Right atrium auricular region (tissue), 2 donors: ENCODE data around the gene FBXL3. TPM values are rescaled to one million over a fixed set of nuclear protein-coding genes. Genes with fewer than 3 reads are reported as not detected.
A peak's percentile ranks its signal among the peaks of the same experiment; 100 is the strongest.

Experiments
- DNase-seq: peaks from one replicate; pipeline ENCODE4 v3.0.0-alpha.2; 2019; ENCODE audit warnings: low spot score
- H3K27ac ChIP-seq, 2 donors: fragments of 200-600 bp; sonication (generic); 1 replicate in 1 of 2; 2 replicates in 1 of 2; pipeline ENCODE4 v1.5.1; 2016 to 2019
- H3K27me3 ChIP-seq, 2 donors: fragments of 200-600 bp; sonication (generic); one replicate each; pipeline versions ENCODE4 v1.5.1 to v1.6.0; 2017 to 2019
- H3K36me3 ChIP-seq: fragments of 200-600 bp; sonication (generic); one replicate; pipeline ENCODE4 v1.5.1; 2016
- H3K4me1 ChIP-seq, 2 donors: fragments of 200-600 bp; sonication (generic); one replicate each; pipeline versions ENCODE4 v1.5.1 to v1.6.0; 2017 to 2019
- H3K4me3 ChIP-seq, 2 donors: fragments of 200-600 bp; sonication (generic); 1 replicate in 1 of 2; 2 replicates in 1 of 2; pipeline ENCODE4 v1.5.1; 2017 to 2019; ENCODE audit warnings: mild to moderate bottlenecking in 1 of 2, moderate library complexity in 1 of 2
- H3K9me3 ChIP-seq, 2 donors: fragments of 200-600 bp; sonication (generic); one replicate each; pipeline ENCODE4 v1.5.1; 2019
- total RNA-seq, 2 donors: library from RNA; depleted of rRNA; stranded (reverse); fragments of >200 nt; gene quantifications; one replicate each; pipeline ENCODE4 v1.1.0, GENCODE V29; 2016
- TF ChIP-seq, protein P1 (sequence below), 2 donors: fragments of 200-600 bp; sonication (generic); IDR thresholded peaks; one replicate each; pipeline ENCODE4 v1.5.1; 2019; ENCODE audit warnings: antibody characterized with exemption in 2 of 2

Gene FBXL3
- total RNA-seq, 2 donors from 2014 or later = 47.2 to 48.1 TPM

- peak; percentile 71 for DNase-seq
- H3K4me1 ChIP-seq = peaks cover 0 to 10% of the 10 kb centered on the region in 2 donors
- TF ChIP-seq, protein P1, sequence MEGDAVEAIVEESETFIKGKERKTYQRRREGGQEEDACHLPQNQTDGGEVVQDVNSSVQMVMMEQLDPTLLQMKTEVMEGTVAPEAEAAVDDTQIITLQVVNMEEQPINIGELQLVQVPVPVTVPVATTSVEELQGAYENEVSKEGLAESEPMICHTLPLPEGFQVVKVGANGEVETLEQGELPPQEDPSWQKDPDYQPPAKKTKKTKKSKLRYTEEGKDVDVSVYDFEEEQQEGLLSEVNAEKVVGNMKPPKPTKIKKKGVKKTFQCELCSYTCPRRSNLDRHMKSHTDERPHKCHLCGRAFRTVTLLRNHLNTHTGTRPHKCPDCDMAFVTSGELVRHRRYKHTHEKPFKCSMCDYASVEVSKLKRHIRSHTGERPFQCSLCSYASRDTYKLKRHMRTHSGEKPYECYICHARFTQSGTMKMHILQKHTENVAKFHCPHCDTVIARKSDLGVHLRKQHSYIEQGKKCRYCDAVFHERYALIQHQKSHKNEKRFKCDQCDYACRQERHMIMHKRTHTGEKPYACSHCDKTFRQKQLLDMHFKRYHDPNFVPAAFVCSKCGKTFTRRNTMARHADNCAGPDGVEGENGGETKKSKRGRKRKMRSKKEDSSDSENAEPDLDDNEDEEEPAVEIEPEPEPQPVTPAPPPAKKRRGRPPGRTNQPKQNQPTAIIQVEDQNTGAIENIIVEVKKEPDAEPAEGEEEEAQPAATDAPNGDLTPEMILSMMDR (IDR thresholded peaks at IDR 0.05) = peak; percentile 97 to 99
- no peaks in the 10 kb centered on the region for H3K9me3 ChIP-seq
- no peaks in the 10 kb centered on the region for H3K27me3 ChIP-seq
- H3K36me3 ChIP-seq = no peaks in the 10 kb centered on the region
- no peak overlapping the region for H3K27ac ChIP-seq
- peak overlapping the region in 1 of 2 donors; percentile 39 for H3K4me3 ChIP-seq
These were observed 46.8 kb downstream of the FBXL3 start for GRCh38 chr13:76980075-76980718.

DNA sequence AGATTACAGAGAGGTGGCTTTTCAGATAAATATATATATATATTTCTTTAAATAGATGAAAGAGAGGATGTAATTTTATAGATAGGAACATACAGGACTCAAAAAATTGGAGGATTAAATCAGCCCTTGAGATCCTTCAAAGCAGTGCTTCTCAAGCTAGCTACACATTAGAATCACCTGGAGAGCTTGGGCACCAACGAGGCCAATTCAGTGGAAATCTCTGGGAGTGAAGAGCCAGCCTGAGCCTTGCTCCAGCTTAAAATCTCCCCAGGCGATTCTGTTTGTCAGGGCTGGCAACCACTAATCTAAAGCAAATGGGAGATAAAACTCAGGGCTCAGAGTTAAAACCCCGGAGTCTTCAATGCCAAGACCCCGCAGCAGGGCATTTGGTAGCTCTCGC, 50.0 kb downstream of the FBXL3 start:
- Histone ChIP-seq H3K4me1 (peaks cover 0 to 10% of the 10 kb centered on the region in 2 donors), H3K27ac (no peak overlapping the region), H3K36me3 (no peaks in the 10 kb centered on the region), H3K27me3 (no peaks in the 10 kb centered on the region), H3K4me3 (no peak overlapping the region), H3K9me3 (no peaks in the 10 kb centered on the region)
- DNase-seq = no peak
- TF ChIP-seq, protein P1 (IDR thresholded peaks at IDR 0.05) = no peak

- no peak overlapping the region for H3K27ac ChIP-seq
- DNase-seq = no peak
- H3K27me3 ChIP-seq = no peaks in the 10 kb centered on the region
- peaks cover 0 to 10% of the 10 kb centered on the region in 2 donors for H3K4me1 ChIP-seq
- H3K36me3 ChIP-seq = no peaks in the 10 kb centered on the region
- no peaks in the 10 kb centered on the region for H3K9me3 ChIP-seq
- H3K4me3 ChIP-seq = no peak overlapping the region
- TF ChIP-seq, protein P1 (IDR thresholded peaks at IDR 0.05) = no peak
These were observed 50.5 kb downstream of the FBXL3 start for GRCh38 chr13:76976490-76976889.

DNA sequence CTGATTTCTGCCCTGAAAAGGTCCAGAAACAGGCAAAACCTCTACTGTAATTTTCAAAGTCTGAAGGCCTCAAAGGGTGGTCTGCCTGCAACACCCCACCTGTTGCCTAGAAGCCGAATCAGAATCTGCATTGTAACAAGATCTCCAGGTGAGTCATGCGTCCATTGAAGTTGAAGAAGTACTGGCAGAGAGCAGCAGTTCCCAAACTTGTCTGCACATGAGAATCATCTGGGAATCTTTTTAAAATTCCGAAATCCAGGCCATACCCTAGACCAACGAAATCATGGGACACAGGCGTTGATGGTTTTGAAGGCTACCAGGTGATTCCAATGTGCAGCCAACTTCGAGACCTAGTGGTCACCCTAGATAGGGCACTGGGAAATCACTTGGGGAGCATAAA, 51.1 kb downstream of the FBXL3 start:
- H3K27me3 ChIP-seq = no peaks in the 10 kb centered on the region
- H3K27ac ChIP-seq = no peak overlapping the region
- H3K4me3 ChIP-seq = no peak overlapping the region
- no peak for DNase-seq
- peaks cover 0 to 10% of the 10 kb centered on the region in 2 donors for H3K4me1 ChIP-seq
- TF ChIP-seq, protein P1 (IDR thresholded peaks at IDR 0.05) = no peak
- H3K9me3 ChIP-seq = no peaks in the 10 kb centered on the region
- no peaks in the 10 kb centered on the region for H3K36me3 ChIP-seq

DNA sequence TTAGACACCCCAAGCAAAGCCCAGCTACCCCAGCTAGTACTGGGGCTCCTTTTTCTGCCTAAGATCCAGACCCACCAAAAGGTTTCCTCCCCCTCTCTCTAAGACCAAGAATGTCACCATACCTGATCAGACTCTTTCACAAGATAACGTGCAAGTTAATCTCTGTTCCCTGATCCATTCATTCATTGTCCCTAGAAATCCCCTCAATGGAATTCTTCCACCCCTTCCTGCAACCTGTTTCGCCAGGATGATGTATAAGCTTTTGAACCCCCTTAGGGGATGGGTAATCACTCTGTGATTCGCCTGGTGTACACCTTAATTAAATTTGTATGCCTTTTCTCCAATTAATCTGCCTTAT, 52.4 kb downstream of the FBXL3 start:
- no peak overlapping the region for H3K4me3 ChIP-seq
- no peak overlapping the region for H3K27ac ChIP-seq
- no peak for DNase-seq
- no peaks in the 10 kb centered on the region for H3K36me3 ChIP-seq
- H3K4me1 ChIP-seq = peaks cover 0 to under 1% of the 10 kb centered on the region in 2 donors
- H3K27me3 ChIP-seq = no peaks in the 10 kb centered on the region
- no peaks in the 10 kb centered on the region for H3K9me3 ChIP-seq
- TF ChIP-seq, protein P1 (IDR thresholded peaks at IDR 0.05) = no peak
